ENCODE data around the gene SMYD5.

The SMYD5 gene

DNA sequence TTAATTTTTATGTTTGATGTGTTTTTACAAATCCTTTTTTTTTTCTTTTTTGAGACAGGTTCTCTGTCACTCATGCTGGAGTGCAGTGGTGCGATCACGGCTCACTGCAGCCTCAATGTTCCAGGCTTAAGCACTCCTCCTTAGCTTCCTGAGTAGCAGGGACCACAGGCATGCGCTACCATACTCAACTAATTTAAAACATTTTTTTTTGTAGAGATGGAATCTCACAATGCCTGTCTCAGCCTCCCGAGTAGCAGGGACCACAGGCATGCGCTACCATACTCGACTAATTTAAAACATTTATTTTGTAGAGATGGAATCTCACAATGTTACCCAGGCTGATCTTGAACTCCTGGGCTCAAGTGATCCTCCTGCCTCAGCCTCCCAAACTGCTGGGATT lies 8.4 kb upstream of the SMYD5 start:
- no peak for DNase-seq (ENCODE audit: low spot score)

- DNase-seq (ENCODE audit: low spot score), result no peak
Measured at GRCh38 chr2:73208258-73208657, 5.8 kb upstream of the SMYD5 start.

DNA sequence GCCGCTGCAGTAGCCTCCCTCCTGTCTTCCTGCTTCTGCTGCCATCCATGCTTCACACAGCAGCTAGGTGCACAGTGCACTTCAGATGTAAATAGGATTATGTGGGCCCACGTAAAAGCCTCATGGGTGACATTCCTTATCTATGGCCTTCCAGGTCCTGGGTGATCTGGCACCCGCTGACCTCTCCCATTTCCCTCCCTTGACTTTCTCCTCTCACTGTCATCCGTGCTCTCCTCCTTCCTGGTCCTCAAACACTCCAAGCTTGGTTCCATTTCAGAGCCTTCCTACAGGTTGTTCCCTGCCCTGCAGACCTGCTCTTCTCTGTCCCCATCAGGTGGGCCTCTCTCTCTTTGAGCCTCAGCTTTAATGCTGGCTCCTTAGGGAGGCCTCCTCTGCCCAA lies 4.0 kb upstream of the SMYD5 start:
- DNase-seq (ENCODE audit: low spot score), result no peak

DNA sequence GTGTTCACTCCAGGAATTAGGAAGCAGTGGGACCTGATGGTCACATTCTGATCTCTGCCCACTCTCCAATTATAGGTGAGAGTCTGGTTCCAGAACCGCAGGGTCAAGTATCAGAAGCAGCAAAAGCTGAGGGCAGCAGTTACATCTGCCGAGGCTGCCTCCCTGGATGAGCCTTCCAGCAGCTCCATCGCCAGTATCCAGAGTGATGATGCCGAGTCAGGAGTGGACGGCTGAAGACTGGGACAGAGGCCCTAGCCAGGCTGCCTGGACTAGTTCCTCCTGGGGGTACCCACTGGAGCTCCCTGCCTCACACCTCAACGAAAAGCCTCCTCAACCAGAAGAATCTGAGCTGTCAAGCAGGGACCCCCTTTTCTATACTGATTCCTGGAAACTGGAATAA lies 3.3 kb upstream of the SMYD5 start:
- DNase-seq (ENCODE audit: low spot score), result no peak

- DNase-seq (ENCODE audit: low spot score), result no peak
Measured at GRCh38 chr2:73212098-73212447, 2.0 kb upstream of the SMYD5 start.

- peak; percentile 61 for DNase-seq (ENCODE audit: low spot score)
Measured at GRCh38 chr2:73212448-73213176, 1.4 kb upstream of the SMYD5 start.

DNA sequence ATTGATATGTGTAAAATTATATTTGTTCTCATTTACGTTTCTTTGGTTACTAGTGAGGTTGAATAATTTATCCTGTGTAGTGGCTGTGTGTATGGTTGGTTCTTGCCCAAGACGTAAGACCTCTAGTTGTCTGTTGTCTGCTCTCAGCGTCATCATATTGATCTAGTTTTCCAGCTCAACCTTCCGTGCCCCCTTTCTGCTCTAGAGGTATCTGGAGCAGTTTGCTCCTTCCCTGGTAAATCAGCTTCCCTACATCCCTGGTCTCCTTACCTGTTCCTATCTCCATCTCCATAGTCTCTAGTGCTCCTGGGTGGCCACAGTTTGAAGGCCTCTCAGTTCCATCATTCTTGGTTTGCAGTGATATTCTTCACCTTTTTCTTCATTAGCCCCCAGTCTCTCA lies 1.2 kb downstream of the SMYD5 start:
- DNase-seq (ENCODE audit: low spot score), result no peak

DNA sequence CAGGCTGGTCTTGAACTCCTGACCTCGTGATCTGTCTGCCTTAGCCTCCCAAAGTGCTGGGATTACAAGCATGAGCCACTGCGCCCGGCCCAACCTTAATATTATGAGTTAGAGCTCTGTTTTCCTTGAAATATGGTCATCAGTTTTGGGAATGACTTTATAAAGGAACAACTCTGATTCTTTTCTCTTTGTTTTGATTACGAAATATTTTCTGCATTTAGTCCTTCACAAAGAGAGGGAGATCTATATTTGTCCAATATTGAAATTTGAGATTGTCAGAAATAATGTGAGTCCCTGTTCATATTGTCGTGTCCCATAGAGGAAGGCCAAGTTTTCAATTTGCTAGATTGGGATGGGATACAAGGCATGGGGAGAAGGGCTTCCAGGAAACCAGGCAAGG lies 3.1 kb downstream of the SMYD5 start:
- no peak for DNase-seq (ENCODE audit: low spot score)

- DNase-seq (ENCODE audit: low spot score), result no peak
Measured at GRCh38 chr2:73217826-73218225, 3.8 kb downstream of the SMYD5 start.

DNA sequence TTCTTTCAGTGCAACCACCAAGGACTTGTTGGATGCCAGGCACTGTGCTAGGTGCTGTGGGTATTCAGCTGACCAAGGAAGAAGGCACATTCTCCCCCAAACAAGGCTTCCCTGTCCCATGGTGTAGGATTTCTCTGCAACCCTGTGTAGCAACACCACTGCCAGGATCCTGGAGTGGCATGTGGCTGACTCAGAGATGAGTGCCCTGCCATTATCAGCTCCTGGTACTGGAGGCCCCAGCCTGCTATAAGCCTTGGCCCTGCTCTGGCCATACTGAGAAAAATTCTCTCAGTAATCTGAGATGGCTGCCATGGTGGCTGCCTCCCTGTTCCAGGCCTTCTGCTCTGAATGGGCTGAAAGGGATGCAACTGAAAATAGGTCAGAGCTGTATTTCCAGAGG lies 4.3 kb downstream of the SMYD5 start:
- no peak for DNase-seq (ENCODE audit: low spot score)

GRCh38 chr2:73223821-73224220 lies 9.8 kb downstream of the SMYD5 start:
- DNase-seq (ENCODE audit: low spot score), result no peak

GRCh38 chr2:73225513-73226360 lies 11.7 kb downstream of the SMYD5 start:
- DNase-seq (ENCODE audit: low spot score), result no peak

- no peak for DNase-seq (ENCODE audit: low spot score)
Measured at GRCh38 chr2:73227086-73227485, 13.0 kb downstream of the SMYD5 start.

GRCh38 chr2:73228631-73229030 lies 14.6 kb downstream of the SMYD5 start:
- no peak for DNase-seq (ENCODE audit: low spot score)

DNA sequence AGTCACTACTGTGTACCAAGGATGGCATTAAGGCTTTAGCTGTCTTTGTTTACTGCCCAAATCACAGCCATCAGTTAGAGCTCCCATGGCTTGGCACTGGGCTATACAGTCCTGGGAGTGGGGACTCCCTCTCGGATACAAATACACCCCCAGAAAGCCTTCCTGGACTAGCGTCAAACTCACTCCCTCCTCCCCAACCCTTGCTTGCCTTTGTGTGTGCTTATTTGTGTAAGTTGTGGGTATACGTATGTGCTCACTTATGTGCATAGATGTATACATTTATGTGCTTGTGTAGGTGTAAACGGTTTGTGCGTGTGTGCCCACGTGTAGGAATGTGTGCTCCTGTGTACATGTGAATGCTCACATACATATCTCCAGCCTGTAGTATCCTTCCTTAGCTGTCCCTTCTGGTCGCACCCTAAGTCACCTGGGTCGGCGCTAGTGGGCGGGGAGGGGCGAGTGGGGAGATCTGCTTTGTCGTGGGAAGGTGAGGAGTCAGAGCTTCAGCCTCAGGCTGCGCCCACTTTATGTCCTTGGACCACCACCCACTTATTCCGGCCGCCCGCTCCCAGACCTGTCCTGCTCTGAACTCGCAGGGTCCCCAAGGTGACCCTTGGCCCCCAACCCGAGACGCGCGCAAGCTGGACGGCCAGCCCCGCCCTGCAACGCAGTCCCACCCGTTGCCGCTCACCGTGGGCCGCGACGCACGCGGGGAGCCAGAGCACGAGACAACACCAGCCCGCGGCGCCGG lies 18.5 kb downstream of the SMYD5 start:
- DNase-seq (ENCODE audit: low spot score), result no peak

DNA sequence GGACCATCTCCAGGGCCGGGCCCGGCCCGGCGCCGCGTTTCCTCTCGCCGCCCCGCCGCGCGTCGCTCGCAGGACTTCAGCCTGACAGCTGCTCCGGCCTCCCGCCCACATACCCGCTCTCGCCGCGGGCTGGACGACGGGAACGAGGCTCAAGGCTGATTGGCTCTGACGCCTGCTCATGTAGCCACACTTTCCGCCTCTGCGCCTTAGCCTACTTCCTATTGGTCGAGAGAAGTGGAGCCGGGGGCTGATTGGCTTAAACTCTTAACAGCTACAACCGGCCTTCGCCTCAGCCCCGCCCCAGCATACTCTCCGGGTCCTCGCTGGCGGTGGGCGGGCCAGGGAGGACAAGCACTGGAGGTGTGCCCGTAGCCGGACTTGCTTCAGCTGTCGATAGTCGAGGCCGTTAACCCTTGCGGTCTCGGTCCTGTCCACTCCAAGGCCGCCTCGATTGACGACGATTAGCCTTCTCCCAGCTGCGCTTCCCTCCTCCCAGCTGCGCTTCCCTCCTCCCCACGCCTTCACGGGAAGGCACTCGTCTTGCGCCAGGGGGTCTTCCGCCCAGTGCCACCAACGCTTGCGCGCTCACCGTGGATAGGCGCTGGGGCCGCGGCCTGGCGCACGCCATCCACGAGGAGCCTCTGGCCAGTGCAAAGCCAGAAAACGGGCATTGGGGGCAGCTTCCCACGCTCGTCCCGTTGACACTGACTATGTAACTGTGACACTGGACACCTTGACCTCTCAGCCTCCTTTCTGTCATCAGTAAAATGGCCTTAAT lies 19.3 kb downstream of the SMYD5 start, which contains the start of gene PRADC1:
Gene PRADC1, minus strand, starts transcription at position 86 of the 778 bp plus-strand sequence. Its CDS starts 79 bp downstream, at position 7.
- peak; percentile 100 for DNase-seq (ENCODE audit: low spot score)

GRCh38 chr2:73233932-73234832 lies 20.1 kb downstream of the SMYD5 start, which contains the start of gene CCT7:
TSS of gene CCT7 (plus strand) at chr2:73234308. CDS start at chr2:73234379, 71 bp downstream.
- peak; percentile 94 for DNase-seq (ENCODE audit: low spot score)

GRCh38 chr2:73235315-73236028 lies 21.4 kb downstream of the SMYD5 start:
- no peak for DNase-seq (ENCODE audit: low spot score)

- DNase-seq (ENCODE audit: low spot score), result no peak
Measured at GRCh38 chr2:73237168-73237567, 23.1 kb downstream of the SMYD5 start.

DNA sequence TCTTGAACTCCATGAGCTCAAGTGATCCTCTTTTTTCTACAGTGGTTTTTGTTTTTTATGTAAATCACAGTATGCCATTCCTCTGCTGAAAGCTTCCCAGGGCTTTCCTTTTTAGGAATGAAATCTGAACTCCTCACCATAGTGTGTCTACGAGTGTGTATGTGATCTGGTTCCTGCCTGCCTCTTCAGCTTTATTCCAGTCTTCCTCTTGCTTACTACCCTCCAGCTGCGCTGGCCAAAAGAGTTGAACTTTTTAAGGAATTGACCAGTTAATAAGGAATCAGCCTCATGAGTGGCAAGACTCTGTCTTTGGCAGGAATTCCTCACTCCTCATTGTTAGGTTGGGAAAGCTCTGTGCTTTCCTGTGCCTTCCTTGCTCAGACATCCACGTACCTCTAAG lies 24.1 kb downstream of the SMYD5 start:
- no peak for DNase-seq (ENCODE audit: low spot score)

All from pons (tissue), 1 donor.